Measurements from ENCODE around the gene CRYBA2.

CRYBA2 gene

DNA sequence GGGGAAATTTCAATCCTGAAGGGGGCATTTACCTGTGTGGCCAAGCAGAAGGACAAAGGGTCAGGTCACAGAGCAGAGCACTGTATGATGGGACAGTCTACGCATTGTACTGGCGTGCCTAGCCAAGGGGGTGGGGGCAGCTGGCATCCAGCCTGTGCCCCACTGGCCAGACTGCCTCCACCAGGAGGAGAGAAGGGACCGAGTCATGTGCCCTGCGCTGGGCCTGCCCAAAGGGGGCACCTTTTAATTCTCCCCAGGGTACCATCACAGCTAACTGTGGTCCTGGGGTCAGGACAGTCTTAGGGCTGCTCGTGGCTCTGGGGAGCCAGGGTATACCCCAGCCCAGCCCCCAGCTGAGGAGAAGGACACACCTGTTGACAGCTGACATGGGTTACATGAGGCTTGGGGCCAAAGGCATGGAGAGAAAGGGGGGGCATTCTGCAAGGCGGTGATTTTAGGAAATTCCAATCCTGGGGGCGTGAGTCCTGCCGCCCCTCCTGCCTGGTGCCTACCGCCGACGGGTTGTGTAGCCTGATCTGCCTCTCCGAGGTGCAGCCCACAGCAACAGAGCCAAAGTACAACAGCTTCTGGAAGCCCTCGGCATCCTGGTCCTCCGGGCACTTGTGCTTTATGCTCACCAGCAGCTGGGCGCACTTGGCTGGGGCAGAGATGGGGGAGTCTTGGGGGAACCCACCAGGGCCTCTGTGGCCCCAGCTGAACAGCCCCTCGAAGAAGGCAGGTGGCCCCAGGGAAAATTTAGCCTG, 37.1 kb upstream of the CRYBA2 start:
- Histone ChIP-seq H3K27me3 (replicated peaks) (peaks cover 8% of the 10 kb centered on the region), H3K27ac (no peak overlapping the region), H3K36me3 (replicated peaks) (no peaks in the 10 kb centered on the region), H3K4me3 (ENCODE audit: low read depth, low read length) (no peak overlapping the region)
- in situ Hi-C loops (cut with HindIII; ENCODE audit: low pct_ligation_motif_present, low sequenced_read_pairs) = no loop called here
- DNase-seq = no peak
- TF ChIP-seq, protein P1, sequence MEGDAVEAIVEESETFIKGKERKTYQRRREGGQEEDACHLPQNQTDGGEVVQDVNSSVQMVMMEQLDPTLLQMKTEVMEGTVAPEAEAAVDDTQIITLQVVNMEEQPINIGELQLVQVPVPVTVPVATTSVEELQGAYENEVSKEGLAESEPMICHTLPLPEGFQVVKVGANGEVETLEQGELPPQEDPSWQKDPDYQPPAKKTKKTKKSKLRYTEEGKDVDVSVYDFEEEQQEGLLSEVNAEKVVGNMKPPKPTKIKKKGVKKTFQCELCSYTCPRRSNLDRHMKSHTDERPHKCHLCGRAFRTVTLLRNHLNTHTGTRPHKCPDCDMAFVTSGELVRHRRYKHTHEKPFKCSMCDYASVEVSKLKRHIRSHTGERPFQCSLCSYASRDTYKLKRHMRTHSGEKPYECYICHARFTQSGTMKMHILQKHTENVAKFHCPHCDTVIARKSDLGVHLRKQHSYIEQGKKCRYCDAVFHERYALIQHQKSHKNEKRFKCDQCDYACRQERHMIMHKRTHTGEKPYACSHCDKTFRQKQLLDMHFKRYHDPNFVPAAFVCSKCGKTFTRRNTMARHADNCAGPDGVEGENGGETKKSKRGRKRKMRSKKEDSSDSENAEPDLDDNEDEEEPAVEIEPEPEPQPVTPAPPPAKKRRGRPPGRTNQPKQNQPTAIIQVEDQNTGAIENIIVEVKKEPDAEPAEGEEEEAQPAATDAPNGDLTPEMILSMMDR (IDR thresholded peaks at IDR 0.05; ENCODE audit: low read depth, low read length, missing control alignments) = no peak

DNA sequence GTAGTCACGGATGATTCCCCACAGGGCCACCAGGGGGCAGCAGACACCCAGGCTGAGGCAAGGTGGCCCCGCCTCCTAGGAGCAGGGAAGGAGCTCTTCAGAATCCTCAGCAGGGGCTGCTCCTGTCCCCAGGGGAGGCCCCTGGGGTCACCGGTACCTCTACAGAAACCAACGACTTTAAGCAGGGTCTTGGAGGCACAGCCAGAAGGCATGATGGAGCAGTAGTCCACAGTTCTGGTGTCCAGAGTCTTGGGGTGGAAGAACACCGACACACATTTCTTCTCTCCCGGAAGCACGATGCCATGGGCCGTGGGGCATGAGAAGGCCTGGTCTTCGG, 36.6 kb upstream of the CRYBA2 start:
- in situ Hi-C loops (cut with HindIII; ENCODE audit: low pct_ligation_motif_present, low sequenced_read_pairs) = no loop called here
- H3K36me3 ChIP-seq (replicated peaks) = no peaks in the 10 kb centered on the region

DNA sequence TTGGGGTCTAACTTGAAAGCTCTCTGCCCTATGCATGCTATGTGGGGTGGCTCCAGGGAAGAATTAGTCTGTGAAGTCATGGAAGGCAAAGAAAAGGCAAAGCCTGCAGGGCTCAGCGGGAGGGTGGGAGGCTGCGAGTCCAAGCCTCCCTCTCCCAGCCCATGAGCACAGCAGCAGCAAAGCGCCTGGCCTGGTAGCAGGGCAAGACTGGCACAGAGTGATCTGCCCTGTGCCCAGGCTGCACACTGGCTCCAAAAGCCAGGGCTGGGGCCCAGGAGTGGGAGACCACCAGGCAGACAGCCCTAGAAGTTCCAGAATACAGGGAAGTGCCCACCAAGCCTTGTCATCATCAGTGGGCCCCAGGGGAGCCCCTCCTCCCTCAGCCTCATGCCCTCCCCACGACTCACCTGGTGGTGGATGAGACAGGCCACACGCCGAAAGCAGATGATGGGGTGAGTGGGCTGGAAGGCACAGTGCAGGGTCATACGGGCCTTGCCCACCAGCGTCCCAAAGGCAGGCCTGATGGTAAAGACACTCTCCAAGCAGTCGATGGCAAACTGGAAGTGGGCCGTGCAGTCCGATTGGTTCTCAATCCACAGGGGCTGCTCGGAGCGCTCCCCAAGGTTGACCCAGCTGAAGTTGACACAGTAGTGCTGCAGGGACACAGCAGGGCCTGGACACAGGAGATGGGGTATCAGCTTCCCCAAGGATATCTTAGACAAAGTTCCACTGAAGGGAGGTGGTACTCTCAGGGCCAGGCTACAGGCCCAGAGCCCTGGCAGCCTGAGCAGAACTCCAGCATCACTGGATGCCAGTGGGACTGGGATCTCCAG, 36.0 kb upstream of the CRYBA2 start:
- TF ChIP-seq, protein P1 (IDR thresholded peaks at IDR 0.05; ENCODE audit: low read depth, low read length, missing control alignments) = no peak
- Histone ChIP-seq H3K27ac (no peak overlapping the region), H3K4me3 (ENCODE audit: low read depth, low read length) (no peak overlapping the region), H3K27me3 (replicated peaks) (peaks cover 8% of the 10 kb centered on the region), H3K36me3 (replicated peaks) (no peaks in the 10 kb centered on the region)
- in situ Hi-C loops (cut with HindIII; ENCODE audit: low pct_ligation_motif_present, low sequenced_read_pairs) = no loop called here
- no peak for DNase-seq

More for the DNA sequence above, 36.6 kb upstream of the CRYBA2 start:
- peak; percentile 64 for DNase-seq
- H3K4me3 ChIP-seq (ENCODE audit: low read depth, low read length) = no peak overlapping the region
- TF ChIP-seq, protein P1 (IDR thresholded peaks at IDR 0.05; ENCODE audit: low read depth, low read length, missing control alignments) = peak; percentile 96
- peaks cover 8% of the 10 kb centered on the region for H3K27me3 ChIP-seq (replicated peaks)
- H3K27ac ChIP-seq = no peak overlapping the region

DNA sequence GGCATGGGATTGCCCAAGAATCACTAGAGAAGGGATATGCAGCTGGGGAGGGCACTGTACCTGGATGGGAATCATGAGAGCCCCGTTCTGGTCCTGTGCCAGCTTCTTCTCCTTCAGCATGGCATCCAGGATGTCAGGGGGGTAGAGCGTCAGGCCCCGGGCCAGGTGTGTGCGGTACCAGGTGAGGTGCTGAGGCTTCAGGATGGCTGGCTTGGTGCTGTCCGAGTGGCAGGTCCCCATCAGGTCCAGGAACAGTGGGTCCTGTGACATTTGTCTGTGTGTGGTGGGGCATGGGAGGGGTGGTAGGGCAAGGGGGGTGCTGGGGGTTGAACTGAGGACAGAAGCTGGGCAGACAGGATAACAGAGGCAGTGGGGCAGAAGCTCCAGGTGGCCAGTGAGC, 34.9 kb upstream of the CRYBA2 start:
- Histone ChIP-seq H3K4me3 (ENCODE audit: low read depth, low read length) (no peak overlapping the region), H3K36me3 (replicated peaks) (no peaks in the 10 kb centered on the region), H3K27me3 (replicated peaks) (peaks cover 10% of the 10 kb centered on the region), H3K27ac (no peak overlapping the region)
- TF ChIP-seq, protein P1 (IDR thresholded peaks at IDR 0.05; ENCODE audit: low read depth, low read length, missing control alignments) = no peak
- no peak for DNase-seq
- in situ Hi-C loops (cut with HindIII; ENCODE audit: low pct_ligation_motif_present, low sequenced_read_pairs) = no loop called here

DNA sequence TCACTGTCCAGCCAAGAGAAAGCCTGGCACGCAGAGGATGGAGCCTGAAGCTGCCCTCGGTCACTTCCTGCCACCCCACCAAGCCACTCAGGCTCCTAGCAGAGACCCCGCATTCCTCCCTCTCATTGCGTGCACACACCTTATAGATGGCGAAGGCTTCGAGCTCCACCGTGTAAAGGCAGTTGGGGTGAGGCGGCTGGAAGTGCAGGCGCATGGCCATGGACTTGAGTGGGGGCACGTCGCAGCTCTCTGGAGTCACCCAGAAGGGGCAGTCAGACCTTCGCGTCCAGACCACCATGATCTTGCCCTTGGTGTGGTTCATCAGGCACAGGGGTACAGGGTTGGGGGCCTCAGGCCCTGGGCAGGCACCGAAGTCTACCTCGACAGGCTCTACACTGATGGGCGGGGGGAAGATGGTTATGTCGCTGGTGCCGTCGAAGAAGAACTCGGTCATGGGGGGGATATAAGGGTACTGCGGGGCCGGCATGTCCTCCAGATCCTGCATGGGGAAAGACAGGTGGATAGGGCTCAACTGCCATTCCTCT, 34.4 kb upstream of the CRYBA2 start:
- H3K27me3 ChIP-seq (replicated peaks) = peaks cover 5% of the 10 kb centered on the region
- no peak overlapping the region for H3K4me3 ChIP-seq (ENCODE audit: low read depth, low read length)
- no peak overlapping the region for H3K27ac ChIP-seq
- in situ Hi-C loops (cut with HindIII; ENCODE audit: low pct_ligation_motif_present, low sequenced_read_pairs) = no loop called here
- H3K36me3 ChIP-seq (replicated peaks) = no peaks in the 10 kb centered on the region
- no peak for DNase-seq
- TF ChIP-seq, protein P1 (IDR thresholded peaks at IDR 0.05; ENCODE audit: low read depth, low read length, missing control alignments) = no peak
